Measurements from ENCODE around the gene RBM23. TPM values are rescaled to one million over a fixed set of nuclear protein-coding genes. Genes with fewer than 3 reads are reported as not detected.
A peak's percentile ranks its signal among the peaks of the same experiment; 100 is the strongest.

RBM23 gene
- total RNA-seq, 1 donor from 2014 or later: 76.5 TPM

- peak; percentile 77 for DNase-seq (ENCODE audit: low spot score)
Observed at GRCh38 chr14:22886500-22887259, 32.3 kb downstream of the RBM23 start.

- DNase-seq (ENCODE audit: low spot score): no peak
Observed at GRCh38 chr14:22885975-22886374, 33.0 kb downstream of the RBM23 start.

GRCh38 chr14:22884738-22885523 is 34.0 kb downstream of the RBM23 start:
- no peak for DNase-seq (ENCODE audit: low spot score)

DNA sequence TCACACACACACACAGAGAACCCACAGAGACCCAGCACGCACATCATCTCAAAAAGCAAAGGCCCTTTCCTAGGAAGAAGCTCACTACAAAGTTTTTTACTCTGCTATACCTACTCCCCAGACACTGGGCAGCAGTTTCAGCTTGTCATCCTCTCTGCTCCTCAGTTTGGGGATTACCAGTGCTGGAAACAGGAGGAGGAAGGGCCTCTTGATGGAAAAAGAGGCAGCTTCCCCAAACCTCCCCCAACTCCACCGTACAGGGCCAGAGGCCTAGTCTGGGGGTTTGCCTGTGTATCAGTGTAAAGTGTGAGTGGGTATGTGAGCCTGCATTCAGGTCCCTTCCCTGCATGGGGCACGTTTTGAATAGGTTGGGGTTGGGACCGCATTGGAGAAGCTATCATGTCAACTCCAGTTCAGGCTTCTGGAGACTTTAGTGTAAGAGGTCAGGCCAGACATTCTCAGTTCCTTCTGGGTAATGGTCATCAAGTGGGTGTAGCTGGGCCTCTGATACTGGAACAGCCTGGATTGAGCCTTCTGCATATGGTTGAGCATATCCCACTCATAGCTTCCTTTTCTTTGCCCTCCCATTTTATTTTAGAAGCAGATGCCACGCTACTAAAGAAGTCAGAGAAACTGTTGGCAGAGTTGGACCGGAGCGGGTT is 34.7 kb downstream of the RBM23 start:
- DNase-seq (ENCODE audit: low spot score): no peak

DNA sequence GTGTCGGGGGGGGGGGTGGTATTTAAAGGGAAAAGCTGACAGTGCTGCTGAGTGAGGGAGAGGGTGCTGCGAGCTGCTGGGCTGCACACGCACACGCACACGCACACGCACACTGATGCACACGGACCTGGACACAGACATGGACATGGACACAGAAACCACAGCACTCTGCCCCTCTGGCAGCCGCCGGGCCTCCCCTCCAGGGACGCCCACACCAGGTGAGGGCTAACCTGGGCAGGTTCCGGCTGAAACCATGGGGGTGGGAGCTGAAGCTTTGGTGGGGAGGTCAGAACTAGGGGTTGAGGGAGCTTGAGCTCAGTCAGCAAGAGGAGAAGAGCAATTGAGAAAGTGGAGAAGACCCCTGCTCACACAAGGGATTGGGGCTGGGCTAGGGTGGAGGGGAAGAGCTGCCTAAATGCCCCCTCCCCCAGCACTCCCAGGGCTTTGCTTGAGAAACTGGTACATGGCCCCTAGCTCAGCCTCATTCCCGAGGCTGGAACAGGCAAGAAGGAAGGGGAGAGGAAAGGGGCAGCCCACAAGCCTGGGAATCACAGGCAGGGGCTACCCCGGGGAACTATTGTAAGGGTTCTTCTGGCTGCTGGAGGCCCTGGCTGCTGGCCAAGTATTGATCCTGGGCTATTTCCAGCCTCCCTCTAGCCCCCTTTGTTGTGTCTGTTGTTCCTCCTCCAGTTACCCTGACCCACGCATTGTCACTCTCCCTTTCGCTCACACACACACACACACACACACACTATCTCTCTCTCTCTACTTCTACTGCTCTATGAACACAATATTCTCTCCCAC is 35.6 kb downstream of the RBM23 start, which contains the start of gene REM2:
REM2 (plus strand) TSS at position 50 of the 804 bp plus-strand sequence; CDS start at position 116, 66 bp downstream.
- no peak for DNase-seq (ENCODE audit: low spot score)

- peak; percentile 58 for DNase-seq (ENCODE audit: low spot score)
Observed at GRCh38 chr14:22882529-22883172, 36.3 kb downstream of the RBM23 start.

DNA sequence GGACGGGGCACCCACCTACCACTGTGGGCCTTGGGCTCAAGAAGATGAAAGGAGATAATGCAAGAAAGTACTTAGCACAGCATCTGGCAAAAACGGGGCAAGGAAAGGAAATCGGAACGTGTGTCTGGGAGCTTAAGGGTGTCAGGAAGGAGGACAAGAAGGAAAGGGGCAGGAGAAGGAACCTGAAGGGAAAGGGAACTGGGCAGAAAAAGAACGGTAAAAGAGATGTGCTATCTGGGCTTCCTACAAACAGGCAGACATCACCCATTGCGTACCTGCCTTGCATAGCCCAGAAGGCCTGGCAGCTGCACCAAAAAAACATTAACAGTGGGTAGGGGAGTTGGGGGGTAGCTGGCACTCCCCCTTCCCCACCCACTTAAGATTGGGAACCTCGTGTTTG is 36.9 kb downstream of the RBM23 start:
- DNase-seq (ENCODE audit: low spot score): no peak

- no peak for DNase-seq (ENCODE audit: low spot score)
Observed at GRCh38 chr14:22878271-22879246, 40.4 kb downstream of the RBM23 start.

DNA sequence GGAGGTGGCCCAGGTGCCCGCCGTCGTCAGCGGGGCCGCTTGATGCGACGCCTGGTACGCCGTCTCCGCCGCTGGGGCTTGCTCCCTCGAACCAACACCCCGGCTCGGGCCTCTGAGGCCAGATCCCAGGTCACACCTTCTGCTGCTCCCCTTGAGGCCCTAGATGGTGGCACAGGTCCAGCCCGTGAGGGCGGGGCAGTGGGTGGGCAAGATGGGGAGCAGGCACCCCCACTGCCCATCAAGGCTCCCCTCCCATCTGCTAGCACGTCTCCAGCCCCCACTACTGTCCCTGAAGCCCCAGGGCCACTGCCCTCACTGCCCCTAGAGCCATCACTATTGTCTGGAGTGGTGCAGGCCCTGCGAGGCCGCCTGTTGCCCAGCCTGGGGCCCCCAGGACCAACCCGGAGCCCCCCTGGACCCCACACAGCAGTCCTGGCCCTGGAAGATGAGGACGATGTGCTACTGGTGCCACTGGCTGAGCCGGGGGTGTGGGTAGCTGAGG is 41.9 kb downstream of the RBM23 start:
- DNase-seq (ENCODE audit: low spot score): no peak

- DNase-seq (ENCODE audit: low spot score): no peak
Observed at GRCh38 chr14:22875748-22876319, 43.1 kb downstream of the RBM23 start.

- no peak for DNase-seq (ENCODE audit: low spot score)
Observed at GRCh38 chr14:22875003-22875747, 43.8 kb downstream of the RBM23 start.

- DNase-seq (ENCODE audit: low spot score): no peak
Observed at GRCh38 chr14:22872833-22873520, 46.0 kb downstream of the RBM23 start.

GRCh38 chr14:22872033-22872832 is 46.7 kb downstream of the RBM23 start:
- DNase-seq (ENCODE audit: low spot score): peak; percentile 89

DNA sequence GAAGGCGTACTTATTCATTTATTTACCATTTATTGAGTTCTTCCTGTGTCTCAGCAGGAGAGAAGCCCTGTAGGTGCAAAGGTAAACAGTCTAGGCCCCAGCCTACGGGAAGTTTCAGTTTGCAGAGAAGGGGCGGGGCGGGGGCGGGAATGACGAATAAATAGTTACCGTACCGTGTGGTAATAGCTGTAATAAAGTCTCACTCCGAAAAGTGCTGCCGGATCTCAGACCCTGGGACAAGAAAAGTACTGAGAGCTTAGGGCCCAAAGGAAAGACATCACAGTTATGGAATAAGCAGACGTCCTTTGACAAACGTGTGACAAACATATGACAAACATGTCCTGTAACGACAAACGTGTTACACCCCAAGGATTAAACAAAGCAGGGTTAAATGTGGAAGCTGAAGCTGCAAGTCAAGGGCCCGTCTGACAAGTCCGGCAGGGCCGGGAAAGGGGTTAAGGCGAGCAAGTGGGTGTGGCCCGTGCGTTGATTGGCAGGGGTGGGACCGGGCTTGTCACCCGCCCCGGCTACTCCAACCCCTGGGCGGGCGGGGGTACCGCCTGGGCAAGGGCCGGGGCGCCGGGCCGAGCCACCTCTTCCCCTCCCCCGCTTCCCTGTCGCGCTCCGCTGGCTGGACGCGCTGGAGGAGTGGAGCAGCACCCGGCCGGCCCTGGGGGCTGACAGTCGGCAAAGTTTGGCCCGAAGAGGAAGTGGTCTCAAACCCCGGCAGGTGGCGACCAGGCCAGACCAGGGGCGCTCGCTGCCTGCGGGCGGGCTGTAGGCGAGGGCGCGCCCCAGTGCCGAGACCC is 47.5 kb downstream of the RBM23 start, which contains the start of gene LRP10:
LRP10 (plus strand) TSS at position 517 of the 809 bp plus-strand sequence. CDS start 564 bp downstream, outside the sequence.
- DNase-seq (ENCODE audit: low spot score): peak; percentile 95

- no peak for DNase-seq (ENCODE audit: low spot score)
Observed at GRCh38 chr14:22870811-22871223, 48.1 kb downstream of the RBM23 start.

DNA sequence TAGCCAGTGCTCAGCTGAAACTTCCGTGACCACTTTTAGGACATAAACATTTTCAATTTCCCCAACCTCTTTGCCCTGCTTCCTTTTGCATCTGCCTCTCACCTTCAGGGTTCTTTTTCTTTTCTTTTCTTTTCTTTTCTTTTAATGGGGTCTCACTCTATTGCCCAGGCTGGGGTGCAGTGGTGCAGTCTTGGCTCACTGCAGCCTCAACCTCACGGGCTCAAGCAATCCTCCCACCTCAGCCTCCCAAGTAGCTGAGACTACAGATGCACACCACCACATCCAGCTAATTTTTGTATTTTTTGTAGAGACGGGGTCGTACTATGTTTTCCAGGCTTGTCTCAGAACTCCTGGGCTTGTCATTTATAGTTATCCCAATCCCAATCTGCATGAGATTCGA is 52.1 kb downstream of the RBM23 start:
- DNase-seq (ENCODE audit: low spot score): no peak

Measured in mucosa of gallbladder (tissue), 1 donor.